Gastrocnemius medialis (tissue), 4 donors: ENCODE results near the gene PPM1L. TPM values are rescaled to one million over a fixed set of nuclear protein-coding genes. Genes with fewer than 3 reads are reported as not detected.

ENCODE experiments used
- ATAC-seq, 2 donors: fragments of 150-250 bp; one replicate each; pipeline ENCODE4 v1.9.1; 2016
- DNase-seq, 2 donors: peaks; one replicate each; pipeline ENCODE4 v3.0.0-alpha.2; 2019
- H3K27ac ChIP-seq, 4 donors: fragments of 200-600 bp; sonication (generic); 1 replicate in 1 of 4; 2 replicates in 3 of 4; pipeline ENCODE4 v1.5.1; 2016 to 2018; ENCODE audit warnings: mild to moderate bottlenecking in 2 of 4, moderate library complexity in 1 of 4
- H3K27me3 ChIP-seq, 3 donors: fragments of 200-600 bp; sonication (generic) in 2 of 3; 1 replicate in 1 of 3; 2 replicates in 2 of 3; pipeline versions ENCODE4 v1.5.1 to v1.6.0; 2016 to 2019; ENCODE audit warnings: mild to moderate bottlenecking in 1 of 3, moderate library complexity in 1 of 3
- H3K36me3 ChIP-seq, 2 donors: fragments of 200-600 bp; sonication (generic) in 1 of 2; one replicate each; pipeline ENCODE4 v1.5.1; 2017 to 2018
- H3K4me1 ChIP-seq, 2 donors: fragments of 200-600 bp; sonication (generic) in 1 of 2; one replicate each; pipeline ENCODE4 v1.5.1; 2016 to 2017; ENCODE audit warnings: mild to moderate bottlenecking in 2 of 2
- H3K4me3 ChIP-seq, 4 donors: fragments of 200-600 bp; sonication (generic) in 3 of 4; 1 replicate in 1 of 4; 2 replicates in 3 of 4; pipeline ENCODE4 v1.5.1; 2016 to 2019; ENCODE audit warnings: mild to moderate bottlenecking in 2 of 4
- H3K9me3 ChIP-seq, 3 donors: fragments of 200-600 bp; sonication (generic) in 2 of 3; 1 replicate in 1 of 3; 2 replicates in 2 of 3; pipeline ENCODE4 v1.5.1; 2016 to 2019
- POLR2A ChIP-seq, 2 donors: fragments of 450-650 bp; IDR thresholded peaks; one replicate each; pipeline ENCODE4 v1.6.1; 2017; ENCODE audit warnings: antibody characterized with exemption in 2 of 2, mild to moderate bottlenecking in 2 of 2, moderate library complexity in 2 of 2
- in situ Hi-C, 4 donors: fragments of 200-750 bp; cut with MboI; loops; one replicate each; pipeline versions ENCODE4 v1.15.0 to v1.8.0; 2017; ENCODE audit warnings: low sequenced_read_pairs in 4 of 4
- intact Hi-C: fragments of 100-400 bp; cut with DNase I; formaldehyde crosslinking; loops from one replicate; pipeline ENCODE4 v1.15.1; 2023; ENCODE audit warnings: low total_unique reads
- total RNA-seq, 4 donors: library from RNA; depleted of rRNA; stranded (reverse); fragments of >200 nt; gene quantifications; one replicate each; pipeline versions ENCODE4 v1.1.0 to v1.2.3, GENCODE V29; 2016
- TF ChIP-seq, protein P1 (sequence below), 5 experiments: fragments of 450-650 bp in 3 of 5; fragments of 200-600 bp in 2 of 5; sonication (generic) in 2 of 5; IDR thresholded peaks in 4 of 5; conservative IDR thresholded peaks in 1 of 5; 1 replicate in 4 of 5; 2 replicates in 1 of 5; pipeline ENCODE4 v1.5.1; 2016 to 2019; ENCODE audit warnings: antibody characterized with exemption in 5 of 5, mild to moderate bottlenecking in 3 of 5, moderate library complexity in 3 of 5

PPM1L gene
- total RNA-seq, 4 donors from 2014 or later = 85.0 to 243 (median 122) TPM

DNA sequence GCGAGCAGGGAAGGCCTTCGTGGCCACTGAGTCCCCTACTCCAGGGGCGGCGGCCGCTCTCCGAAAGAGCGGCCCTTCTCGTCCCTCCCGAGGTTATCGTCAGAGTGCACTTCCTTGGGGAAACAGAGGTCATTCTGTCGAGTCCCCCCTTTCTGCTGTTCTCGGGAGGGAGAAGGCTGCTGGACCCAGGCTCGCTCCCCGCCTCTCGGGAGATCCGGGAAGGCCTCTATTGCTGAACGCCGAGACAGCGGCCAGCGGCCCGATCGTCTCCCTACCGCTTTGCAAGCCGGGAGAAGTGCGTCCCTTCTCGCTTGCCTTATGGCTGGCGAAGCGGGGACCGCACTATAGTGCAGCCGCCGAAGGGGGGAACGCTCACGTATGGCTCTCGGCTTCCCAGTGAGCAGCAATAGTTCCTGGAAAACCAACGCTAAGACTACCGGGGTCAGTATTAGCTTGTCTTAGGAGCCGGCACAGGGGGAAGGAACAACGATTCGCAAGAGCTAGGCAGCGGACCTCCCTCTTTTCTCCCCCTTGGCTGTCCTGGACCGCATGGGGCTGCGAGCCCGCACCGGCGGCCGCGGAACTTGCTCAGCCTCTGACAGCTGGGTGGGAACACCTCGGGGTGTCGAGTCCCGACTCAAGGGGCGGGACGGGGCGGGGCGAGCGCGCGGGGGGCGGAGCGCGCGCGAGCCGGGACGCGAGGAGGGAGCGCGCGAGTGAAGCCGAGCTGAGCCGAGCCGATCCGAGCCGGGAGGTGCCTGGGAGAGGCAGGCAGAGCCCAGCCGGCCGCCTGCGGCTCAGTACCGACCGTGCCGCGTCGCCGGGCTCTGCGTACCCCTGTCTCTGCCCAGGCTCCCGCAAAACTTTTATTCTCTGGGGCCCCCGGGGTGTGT lies 930 bp upstream of the PPM1L start:
- in situ Hi-C loops (loop anchor here in 2 of 4 donors (10.0 kb wide), 2 partner anchors 50 to 190 kb away; partner anchors contain the start of gene KPNA4 (in 2 of the 2)), intact Hi-C loops (loop anchor here (1.0 to 10.0 kb wide), 5 partner anchors 16 to 900 kb away; partner anchors contain the start of genes KPNA4 and NMD3)
- no peaks in the 10 kb centered on the region for H3K27me3 ChIP-seq
- ATAC-seq = peak; percentile 65 to 79
- TF ChIP-seq POLR2A (IDR thresholded peaks at IDR 0.05) = peak; percentile 92 to 98
- TF ChIP-seq, protein P1, sequence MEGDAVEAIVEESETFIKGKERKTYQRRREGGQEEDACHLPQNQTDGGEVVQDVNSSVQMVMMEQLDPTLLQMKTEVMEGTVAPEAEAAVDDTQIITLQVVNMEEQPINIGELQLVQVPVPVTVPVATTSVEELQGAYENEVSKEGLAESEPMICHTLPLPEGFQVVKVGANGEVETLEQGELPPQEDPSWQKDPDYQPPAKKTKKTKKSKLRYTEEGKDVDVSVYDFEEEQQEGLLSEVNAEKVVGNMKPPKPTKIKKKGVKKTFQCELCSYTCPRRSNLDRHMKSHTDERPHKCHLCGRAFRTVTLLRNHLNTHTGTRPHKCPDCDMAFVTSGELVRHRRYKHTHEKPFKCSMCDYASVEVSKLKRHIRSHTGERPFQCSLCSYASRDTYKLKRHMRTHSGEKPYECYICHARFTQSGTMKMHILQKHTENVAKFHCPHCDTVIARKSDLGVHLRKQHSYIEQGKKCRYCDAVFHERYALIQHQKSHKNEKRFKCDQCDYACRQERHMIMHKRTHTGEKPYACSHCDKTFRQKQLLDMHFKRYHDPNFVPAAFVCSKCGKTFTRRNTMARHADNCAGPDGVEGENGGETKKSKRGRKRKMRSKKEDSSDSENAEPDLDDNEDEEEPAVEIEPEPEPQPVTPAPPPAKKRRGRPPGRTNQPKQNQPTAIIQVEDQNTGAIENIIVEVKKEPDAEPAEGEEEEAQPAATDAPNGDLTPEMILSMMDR (IDR thresholded peaks at IDR 0.05 in 4 of 5, conservative IDR thresholded peaks at IDR 0.05 in 1 of 5) = peak in 3 of 5 experiments; percentile 7 to 30 (median 19)
- H3K4me1 ChIP-seq = peaks cover 20 to 25% of the 10 kb centered on the region in 2 donors
- no peaks in the 10 kb centered on the region for H3K36me3 ChIP-seq
- peak overlapping the region; percentile 82 to 97 (median 89) for H3K4me3 ChIP-seq
- H3K9me3 ChIP-seq = no peaks in the 10 kb centered on the region
- peak; percentile 91 to 93 for DNase-seq
- peak overlapping the region; percentile 94 to 99 (median 96) for H3K27ac ChIP-seq

DNA sequence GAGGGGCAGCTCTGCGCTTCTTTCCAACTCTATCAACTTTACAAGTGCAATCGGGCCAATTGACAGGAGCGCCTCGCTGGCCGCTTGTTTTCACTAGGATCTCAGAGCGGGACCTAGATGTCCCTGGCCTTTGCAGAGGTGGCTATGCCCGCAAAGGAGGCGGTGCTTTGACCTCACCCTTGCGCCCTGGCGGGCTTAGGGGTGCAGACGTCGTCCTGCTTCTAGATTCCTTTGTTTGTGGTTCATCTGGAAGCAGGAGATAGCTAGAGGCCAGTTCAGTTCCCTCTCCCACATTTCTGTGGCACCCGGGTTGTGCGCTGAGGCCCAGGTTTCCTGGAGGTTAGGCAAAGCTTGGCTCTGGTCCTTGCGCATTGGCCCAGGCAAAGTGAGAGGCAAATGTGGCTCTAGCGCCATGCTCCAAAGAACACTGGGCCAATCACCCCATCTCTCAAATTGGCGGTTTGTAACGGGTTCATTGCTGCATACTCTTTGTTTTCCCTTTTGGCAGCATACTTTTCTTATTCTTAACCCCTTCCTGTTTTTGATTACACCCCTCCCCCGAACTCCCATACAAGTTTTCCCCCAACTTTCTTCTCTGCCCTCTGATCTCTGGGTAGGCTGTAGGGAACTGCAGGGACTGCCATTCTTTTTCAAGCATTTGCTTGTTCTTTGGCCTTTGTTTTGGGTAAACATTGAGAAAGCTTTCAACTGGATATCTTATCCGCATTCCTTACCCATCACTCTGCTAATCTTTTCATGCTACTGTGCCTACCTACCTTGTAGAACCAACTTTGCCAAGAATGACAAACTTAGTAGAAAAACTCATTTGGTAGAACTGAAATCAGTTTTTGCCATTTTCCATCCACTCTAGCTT lies 1.4 kb downstream of the PPM1L start:
- intact Hi-C loops (loop anchor here (2.0 to 10.0 kb wide), 6 partner anchors 40 to 903 kb away; partner anchors contain the start of gene KPNA4), in situ Hi-C loops (loop anchor here in 2 of 4 donors (10.0 kb wide), 2 partner anchors 47 to 193 kb away; partner anchors contain the start of gene KPNA4 (in 2 of the 2))
- no peaks in the 10 kb centered on the region for H3K27me3 ChIP-seq
- TF ChIP-seq POLR2A (IDR thresholded peaks at IDR 0.05) = no peak
- TF ChIP-seq, protein P1 (IDR thresholded peaks at IDR 0.05 in 4 of 5, conservative IDR thresholded peaks at IDR 0.05 in 1 of 5) = no peak
- ATAC-seq = peak in 1 of 2 donors; percentile 16
- peaks cover 35 to 45% of the 10 kb centered on the region in 2 donors for H3K4me1 ChIP-seq
- H3K9me3 ChIP-seq = no peaks in the 10 kb centered on the region
- DNase-seq = peak; percentile 47 to 48
- no peaks in the 10 kb centered on the region for H3K36me3 ChIP-seq
- peak overlapping the region; percentile 94 to 99 (median 96) for H3K27ac ChIP-seq
- peak overlapping the region; percentile 82 to 97 (median 89) for H3K4me3 ChIP-seq

DNA sequence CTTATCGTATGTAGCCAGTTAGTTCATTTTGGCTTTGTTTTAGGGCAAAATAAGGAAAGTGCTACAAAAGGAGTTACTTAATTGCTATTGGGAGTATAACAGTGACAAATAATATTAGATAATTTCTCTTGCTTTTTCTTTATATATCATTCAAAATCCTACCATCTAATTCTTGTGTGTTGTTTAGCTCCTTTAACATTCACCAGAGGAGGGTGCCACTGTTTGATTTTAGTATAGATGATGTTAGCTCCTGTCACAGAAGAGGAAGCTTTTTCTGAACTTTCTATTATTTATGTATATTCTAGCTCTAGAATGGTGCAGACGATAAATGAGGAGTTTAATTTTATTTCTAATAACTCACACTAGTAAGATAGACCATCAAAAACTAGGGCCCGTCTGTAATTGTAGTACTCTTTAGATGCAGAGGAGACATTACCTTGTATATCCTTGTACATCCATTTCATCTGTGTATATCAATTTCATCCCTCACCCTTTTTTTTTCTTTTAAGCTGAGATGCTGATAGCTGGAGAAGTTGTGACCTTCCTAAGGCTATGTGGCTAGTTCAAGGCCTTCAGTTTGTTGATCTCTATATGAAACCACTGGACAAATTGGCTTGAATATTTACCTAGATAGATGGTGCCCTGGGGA lies 3.0 kb downstream of the PPM1L start:
- in situ Hi-C loops (loop anchor here in 2 of 4 donors (10.0 kb wide), 2 partner anchors 46 to 194 kb away; partner anchors contain the start of gene KPNA4 (in 2 of the 2)), intact Hi-C loops (loop anchor here (1.0 to 10.0 kb wide), 4 partner anchors 38 to 904 kb away; partner anchors contain the start of gene KPNA4)
- H3K27ac ChIP-seq = peak overlapping the region; percentile 26 to 99 (median 94)
- H3K36me3 ChIP-seq = no peaks in the 10 kb centered on the region
- ATAC-seq = no peak
- TF ChIP-seq, protein P1 (IDR thresholded peaks at IDR 0.05 in 4 of 5, conservative IDR thresholded peaks at IDR 0.05 in 1 of 5) = peak in 3 of 5 experiments; percentile 28 to 37 (median 36)
- no peak for TF ChIP-seq POLR2A (IDR thresholded peaks at IDR 0.05)
- no peak for DNase-seq
- no peaks in the 10 kb centered on the region for H3K9me3 ChIP-seq
- peaks cover 28 to 40% of the 10 kb centered on the region in 2 donors for H3K4me1 ChIP-seq
- no peaks in the 10 kb centered on the region for H3K27me3 ChIP-seq
- peak overlapping the region; percentile 82 to 97 (median 89) for H3K4me3 ChIP-seq

DNA sequence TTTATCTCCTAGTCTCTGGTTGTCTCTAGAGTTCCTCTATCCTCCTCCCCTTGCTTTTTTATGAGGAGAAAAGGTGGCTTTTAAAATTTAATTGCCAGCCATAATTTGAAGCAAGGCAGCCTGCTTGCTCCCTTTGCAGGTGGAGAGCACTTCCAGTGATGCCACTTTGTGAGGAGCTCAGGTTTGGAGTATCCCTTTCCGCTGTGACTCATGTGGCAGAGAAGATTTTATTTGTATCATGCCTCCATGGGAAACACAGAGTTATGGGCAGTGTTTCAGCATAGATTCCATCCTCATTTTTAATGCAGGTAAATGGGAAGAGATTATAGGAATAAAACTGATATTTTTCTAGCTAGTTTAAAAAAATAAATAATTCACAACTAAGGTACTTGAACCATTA lies 7.0 kb downstream of the PPM1L start:
- H3K9me3 ChIP-seq = no peaks in the 10 kb centered on the region
- in situ Hi-C loops (no loop called here), intact Hi-C loops (no loop called here)
- no peaks in the 10 kb centered on the region for H3K36me3 ChIP-seq
- H3K27ac ChIP-seq = peak overlapping the region in 1 of 4 donors; percentile 7
- no peaks in the 10 kb centered on the region for H3K27me3 ChIP-seq
- H3K4me1 ChIP-seq = peaks cover 55 to 59% of the 10 kb centered on the region in 2 donors
- no peak overlapping the region for H3K4me3 ChIP-seq
- ATAC-seq (peak; percentile 40 to 55), DNase-seq (no peak)
- TF ChIP-seq, protein P1 (IDR thresholded peaks at IDR 0.05 in 4 of 5, conservative IDR thresholded peaks at IDR 0.05 in 1 of 5) = no peak
- no peak for TF ChIP-seq POLR2A (IDR thresholded peaks at IDR 0.05)
